Stimulated activated CD4-positive, alpha-beta T cell treated with anti-CD3 and anti-CD28 coated beads, TNF-alpha, amount 100 ng/mL, for 4 hours (primary cell): ENCODE data around the gene CEP83.

Experiments
- DNase-seq, 3 experiments: peaks; one replicate each; pipeline ENCODE4 v3.0.0-alpha.2; 2020; ENCODE audit warnings: low read depth in 3 of 3

CEP83 gene

GRCh38 chr12:94269316-94269999 lies 190.2 kb downstream of the CEP83 start:
- DNase-seq = no peak

- no peak for DNase-seq
Measured at GRCh38 chr12:94267921-94268471, 191.7 kb downstream of the CEP83 start.

GRCh38 chr12:94267537-94267872 lies 192.2 kb downstream of the CEP83 start:
- no peak for DNase-seq

GRCh38 chr12:94266796-94267536 lies 192.7 kb downstream of the CEP83 start:
- DNase-seq = no peak

GRCh38 chr12:94265966-94266745 lies 193.5 kb downstream of the CEP83 start:
- DNase-seq = no peak

GRCh38 chr12:94265539-94265938 lies 194.1 kb downstream of the CEP83 start:
- DNase-seq = no peak

- no peak for DNase-seq
Measured at GRCh38 chr12:94264736-94265485, 194.8 kb downstream of the CEP83 start.

GRCh38 chr12:94263905-94264561 lies 195.6 kb downstream of the CEP83 start:
- no peak for DNase-seq

GRCh38 chr12:94263011-94263811 lies 196.5 kb downstream of the CEP83 start:
- peak; percentile 40 to 59 (median 53) for DNase-seq

- peak; percentile 39 to 68 (median 66) for DNase-seq
Measured at GRCh38 chr12:94262228-94263010, 197.2 kb downstream of the CEP83 start.

- DNase-seq = no peak
Measured at GRCh38 chr12:94261786-94262185, 197.9 kb downstream of the CEP83 start.

GRCh38 chr12:94261119-94261518 lies 198.5 kb downstream of the CEP83 start:
- DNase-seq = no peak

GRCh38 chr12:94260717-94261116 lies 198.9 kb downstream of the CEP83 start:
- DNase-seq = no peak

GRCh38 chr12:94260017-94260416 lies 199.7 kb downstream of the CEP83 start:
- no peak for DNase-seq

GRCh38 chr12:94258593-94258992 lies 201.1 kb downstream of the CEP83 start:
- no peak for DNase-seq
